ENCODE results near the gene GABBR2.

The GABBR2 gene

GRCh38 chr9:98260635-98261034 lies 448.1 kb downstream of the GABBR2 start:
- no peaks in the 10 kb centered on the region for H3K27me3 ChIP-seq (ENCODE audit: insufficient read depth, low read length)
- no peak overlapping the region for H3K4me3 ChIP-seq (ENCODE audit: low read length)
- WGBS, result 87% methylated on average over 4 of the region's 5 CpGs
- H3K9ac ChIP-seq (ENCODE audit: low read depth, low read length), result no peak overlapping the region
- no peaks in the 10 kb centered on the region for H3K36me3 ChIP-seq (ENCODE audit: insufficient read depth, low read length)
- H3K9me3 ChIP-seq (ENCODE audit: insufficient read depth, low read depth, low read length), result no peaks in the 10 kb centered on the region
- no peak overlapping the region for H3K27ac ChIP-seq (ENCODE audit: low read depth, low read length)
- H3K4me1 ChIP-seq (ENCODE audit: insufficient read depth, low read length), result peaks cover 9% of the 10 kb centered on the region

- no peaks in the 10 kb centered on the region for H3K36me3 ChIP-seq (ENCODE audit: insufficient read depth, low read length)
- WGBS, result over 99% methylated on average over 3 of the region's 3 CpGs
These were observed 448.9 kb downstream of the GABBR2 start for GRCh38 chr9:98259791-98260190.

GRCh38 chr9:98256756-98257155 lies 452.0 kb downstream of the GABBR2 start:
- no peaks in the 10 kb centered on the region for H3K4me1 ChIP-seq (ENCODE audit: insufficient read depth, low read length)
- peak overlapping the region; percentile 91; the same call in 1 of the 2 replicates for H3K9ac ChIP-seq (ENCODE audit: low read depth, low read length)
- WGBS, result 33% methylated on average over 8 of the region's 12 CpGs
- H3K27ac ChIP-seq (ENCODE audit: low read depth, low read length), result no peak overlapping the region
- no peaks in the 10 kb centered on the region for H3K9me3 ChIP-seq (ENCODE audit: insufficient read depth, low read depth, low read length)
- H3K27me3 ChIP-seq (ENCODE audit: insufficient read depth, low read length), result peaks cover 9% of the 10 kb centered on the region; the same call in 1 of the 2 replicates
- peaks cover 6% of the 10 kb centered on the region; the same call in 1 of the 2 replicates for H3K36me3 ChIP-seq (ENCODE audit: insufficient read depth, low read length)
- peak overlapping the region; percentile 83 for H3K4me3 ChIP-seq (ENCODE audit: low read length)

More at GRCh38 chr9:98259791-98260190, 448.9 kb downstream of the GABBR2 start:
- Histone ChIP-seq H3K27me3 (ENCODE audit: insufficient read depth, low read length) (peaks cover 2% of the 10 kb centered on the region; the same call in 1 of the 2 replicates), H3K4me3 (ENCODE audit: low read length) (no peak overlapping the region), H3K9ac (ENCODE audit: low read depth, low read length) (no peak overlapping the region), H3K9me3 (ENCODE audit: insufficient read depth, low read depth, low read length) (no peaks in the 10 kb centered on the region), H3K4me1 (ENCODE audit: insufficient read depth, low read length) (peaks cover 3% of the 10 kb centered on the region; the same call in 1 of the 2 replicates), H3K27ac (ENCODE audit: low read depth, low read length) (no peak overlapping the region)

GRCh38 chr9:98255578-98256296 lies 453.0 kb downstream of the GABBR2 start, which contains the start of gene TBC1D2:
Gene TBC1D2 (minus strand): TSS chr9:98255649. CDS start chr9:98255541, 108 bp downstream.
- under 1% methylated on average over 64 of the region's 64 CpGs for WGBS
- Histone ChIP-seq H3K9ac (ENCODE audit: low read depth, low read length) (peak within 1 kb of the TSS; percentile 91), H3K27me3 (ENCODE audit: insufficient read depth, low read length) (peaks cover 9% of the 10 kb centered on the region; the same call in 1 of the 2 replicates), H3K27ac (ENCODE audit: low read depth, low read length) (peak within 1 kb of the TSS; percentile 92), H3K36me3 (ENCODE audit: insufficient read depth, low read length) (peaks cover 8% of the 10 kb centered on the region; the same call in 1 of the 2 replicates), H3K4me1 (ENCODE audit: insufficient read depth, low read length) (peaks cover 3% of the 10 kb centered on the region; the same call in 1 of the 2 replicates), H3K4me3 (ENCODE audit: low read length) (peak within 1 kb of the TSS; percentile 83), H3K9me3 (ENCODE audit: insufficient read depth, low read depth, low read length) (no peaks in the 10 kb centered on the region)

- H3K36me3 ChIP-seq (ENCODE audit: insufficient read depth, low read length), result peaks cover 8% of the 10 kb centered on the region; the same call in 1 of the 2 replicates
- H3K9ac ChIP-seq (ENCODE audit: low read depth, low read length), result peak overlapping the region; percentile 49
- H3K9me3 ChIP-seq (ENCODE audit: insufficient read depth, low read depth, low read length), result no peaks in the 10 kb centered on the region
- peak overlapping the region; percentile 83 for H3K4me3 ChIP-seq (ENCODE audit: low read length)
- WGBS, result under 1% methylated on average over 36 of the region's 36 CpGs
- peaks cover 3% of the 10 kb centered on the region; the same call in 1 of the 2 replicates for H3K4me1 ChIP-seq (ENCODE audit: insufficient read depth, low read length)
- H3K27ac ChIP-seq (ENCODE audit: low read depth, low read length), result no peak overlapping the region
- H3K27me3 ChIP-seq (ENCODE audit: insufficient read depth, low read length), result peaks cover 9% of the 10 kb centered on the region; the same call in 1 of the 2 replicates
These were observed 453.6 kb downstream of the GABBR2 start for GRCh38 chr9:98255061-98255577.

- no peak overlapping the region for H3K27ac ChIP-seq (ENCODE audit: low read depth, low read length)
- no peaks in the 10 kb centered on the region for H3K9me3 ChIP-seq (ENCODE audit: insufficient read depth, low read depth, low read length)
- H3K27me3 ChIP-seq (ENCODE audit: insufficient read depth, low read length), result peaks cover 9% of the 10 kb centered on the region; the same call in 1 of the 2 replicates
- peak overlapping the region; percentile 49 for H3K9ac ChIP-seq (ENCODE audit: low read depth, low read length)
- 49% methylated on average over 5 of the region's 5 CpGs for WGBS
- H3K4me3 ChIP-seq (ENCODE audit: low read length), result peak overlapping the region; percentile 83
- H3K4me1 ChIP-seq (ENCODE audit: insufficient read depth, low read length), result peaks cover 3% of the 10 kb centered on the region; the same call in 1 of the 2 replicates
- H3K36me3 ChIP-seq (ENCODE audit: insufficient read depth, low read length), result peaks cover 8% of the 10 kb centered on the region; the same call in 1 of the 2 replicates
These were observed 454.3 kb downstream of the GABBR2 start for GRCh38 chr9:98254228-98255060.

- H3K9ac ChIP-seq (ENCODE audit: low read depth, low read length), result no peak overlapping the region
These were observed 455.2 kb downstream of the GABBR2 start for GRCh38 chr9:98253565-98253964.

GRCh38 chr9:98251551-98251950 lies 457.2 kb downstream of the GABBR2 start:
- 86% methylated on average over 9 of the region's 9 CpGs for WGBS
- no peak overlapping the region for H3K4me3 ChIP-seq (ENCODE audit: low read length)
- H3K27ac ChIP-seq (ENCODE audit: low read depth, low read length), result no peak overlapping the region
- peaks cover 15% of the 10 kb centered on the region; the same call in 1 of the 2 replicates for H3K36me3 ChIP-seq (ENCODE audit: insufficient read depth, low read length)
- peaks cover 9% of the 10 kb centered on the region; the same call in 1 of the 2 replicates for H3K27me3 ChIP-seq (ENCODE audit: insufficient read depth, low read length)
- H3K9ac ChIP-seq (ENCODE audit: low read depth, low read length), result no peak overlapping the region
- H3K4me1 ChIP-seq (ENCODE audit: insufficient read depth, low read length), result peaks cover 4% of the 10 kb centered on the region; the same call in 1 of the 2 replicates
- no peaks in the 10 kb centered on the region for H3K9me3 ChIP-seq (ENCODE audit: insufficient read depth, low read depth, low read length)

More at GRCh38 chr9:98253565-98253964, 455.2 kb downstream of the GABBR2 start:
- Histone ChIP-seq H3K27me3 (ENCODE audit: insufficient read depth, low read length) (peaks cover 9% of the 10 kb centered on the region; the same call in 1 of the 2 replicates), H3K4me3 (ENCODE audit: low read length) (peak overlapping the region; percentile 2; the same call in 1 of the 2 replicates), H3K9me3 (ENCODE audit: insufficient read depth, low read depth, low read length) (no peaks in the 10 kb centered on the region), H3K36me3 (ENCODE audit: insufficient read depth, low read length) (peaks cover 11% of the 10 kb centered on the region; the same call in 1 of the 2 replicates), H3K4me1 (ENCODE audit: insufficient read depth, low read length) (peaks cover 3% of the 10 kb centered on the region; the same call in 1 of the 2 replicates), H3K27ac (ENCODE audit: low read depth, low read length) (no peak overlapping the region)
- WGBS, result 86% methylated on average over 3 of the region's 3 CpGs

GRCh38 chr9:98249771-98250170 lies 459.0 kb downstream of the GABBR2 start:
- Histone ChIP-seq H3K9ac (ENCODE audit: low read depth, low read length) (no peak overlapping the region), H3K4me3 (ENCODE audit: low read length) (no peak overlapping the region), H3K27me3 (ENCODE audit: insufficient read depth, low read length) (peaks cover 7% of the 10 kb centered on the region; the same call in 1 of the 2 replicates), H3K27ac (ENCODE audit: low read depth, low read length) (no peak overlapping the region), H3K36me3 (ENCODE audit: insufficient read depth, low read length) (peaks cover 15% of the 10 kb centered on the region; the same call in 1 of the 2 replicates), H3K9me3 (ENCODE audit: insufficient read depth, low read depth, low read length) (no peaks in the 10 kb centered on the region), H3K4me1 (ENCODE audit: insufficient read depth, low read length) (peaks cover 7% of the 10 kb centered on the region; the same call in 1 of the 2 replicates)
- 89% methylated on average over 2 of the region's 2 CpGs for whole genome bisulfite sequencing

- H3K27me3 ChIP-seq (ENCODE audit: insufficient read depth, low read length), result no peaks in the 10 kb centered on the region
- H3K36me3 ChIP-seq (ENCODE audit: insufficient read depth, low read length), result peaks cover 15% of the 10 kb centered on the region; the same call in 1 of the 2 replicates
- peaks cover 11% of the 10 kb centered on the region for H3K4me1 ChIP-seq (ENCODE audit: insufficient read depth, low read length)
- H3K9ac ChIP-seq (ENCODE audit: low read depth, low read length), result no peak overlapping the region
- WGBS, result 79% methylated on average over 16 of the region's 16 CpGs
- H3K9me3 ChIP-seq (ENCODE audit: insufficient read depth, low read depth, low read length), result no peaks in the 10 kb centered on the region
- no peak overlapping the region for H3K4me3 ChIP-seq (ENCODE audit: low read length)
- no peak overlapping the region for H3K27ac ChIP-seq (ENCODE audit: low read depth, low read length)
These were observed 459.8 kb downstream of the GABBR2 start for GRCh38 chr9:98248737-98249474.

Data from HUES64 (cell line).